ENCODE measurements around the gene PCGF6.

DNA sequence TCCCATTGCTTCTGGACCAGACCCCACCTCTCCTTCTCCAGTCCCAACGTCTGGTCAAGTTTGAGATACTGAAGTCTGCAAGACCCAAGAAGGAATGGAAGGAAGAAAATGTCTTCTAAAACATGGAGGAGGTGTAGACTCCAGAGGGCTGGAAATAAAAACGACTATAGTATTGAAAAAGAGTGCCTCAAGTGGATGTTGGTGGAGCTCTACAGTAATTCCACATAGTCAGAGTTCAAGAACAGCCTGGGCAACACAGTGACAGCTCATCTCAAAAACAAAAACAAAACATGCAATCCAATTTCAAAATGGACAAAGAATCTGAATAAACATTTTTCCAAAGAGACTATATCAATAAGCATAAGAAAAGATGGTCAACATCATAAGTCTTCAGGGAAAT is 2.3 kb upstream of the PCGF6 start:
- TF ChIP-seq POLR2A (IDR thresholded peaks at IDR 0.05; ENCODE audit: low read length) (no peak), GATA1 (IDR thresholded peaks at IDR 0.05; ENCODE audit: low read depth, low read length) (no peak)
